Fibroblast of pulmonary artery (primary cell): Measurements from ENCODE around the gene ARMC2.

Source experiments
- DNase-seq: peaks from one replicate; pipeline ENCODE4 v3.0.0-alpha.2; 2010; ENCODE audit warnings: low read depth
- H3K4me3 ChIP-seq: replicated peaks from 2 replicates; pipeline ENCODE4 v1.5.1; 2011; ENCODE audit warnings: low read depth, mild to moderate bottlenecking, control low read depth, low read length, moderate library complexity
- CTCF ChIP-seq: IDR thresholded peaks from 2 replicates; pipeline ENCODE4 v1.5.1; 2011; ENCODE audit warnings: mild to moderate bottlenecking, control low read depth, low read length, inconsistent platforms; ENCODE audit errors: missing control alignments

Gene ARMC2

GRCh38 chr6:108832738-108833137, 15.5 kb upstream of the ARMC2 start:
- no peak for TF ChIP-seq CTCF
- H3K4me3 ChIP-seq: no peak overlapping the region
- no peak for DNase-seq

GRCh38 chr6:108835218-108835850, 12.9 kb upstream of the ARMC2 start:
- TF ChIP-seq CTCF: peak; percentile 94
- H3K4me3 ChIP-seq: no peak overlapping the region
- peak; percentile 86 for DNase-seq

DNA sequence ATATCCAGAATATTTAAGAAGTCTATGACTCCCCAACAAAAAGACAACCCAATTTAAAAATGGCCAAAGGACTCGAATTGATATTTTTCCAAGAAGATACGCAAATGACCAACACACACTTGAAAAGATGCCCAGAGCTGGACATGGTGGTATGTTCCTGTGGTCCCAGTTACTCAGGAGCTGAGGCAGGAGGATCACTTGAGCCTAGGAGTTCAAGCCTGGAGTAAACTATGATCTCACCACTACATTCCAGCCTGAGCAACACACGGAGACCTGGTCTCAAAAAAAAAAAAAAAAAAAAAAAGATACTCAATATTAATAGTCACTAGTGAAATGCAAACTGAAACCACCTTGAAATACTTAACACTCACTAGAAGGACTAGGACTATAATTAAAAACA, 12.2 kb upstream of the ARMC2 start:
- no peak overlapping the region for H3K4me3 ChIP-seq
- no peak for TF ChIP-seq CTCF
- no peak for DNase-seq

- DNase-seq: no peak
- no peak for TF ChIP-seq CTCF
- no peak overlapping the region for H3K4me3 ChIP-seq
These were observed 10.8 kb upstream of the ARMC2 start for GRCh38 chr6:108837236-108837971.

GRCh38 chr6:108838101-108838717, 10.0 kb upstream of the ARMC2 start:
- peak; percentile 40 for DNase-seq
- no peak overlapping the region for H3K4me3 ChIP-seq
- peak; percentile 24 for TF ChIP-seq CTCF

DNA sequence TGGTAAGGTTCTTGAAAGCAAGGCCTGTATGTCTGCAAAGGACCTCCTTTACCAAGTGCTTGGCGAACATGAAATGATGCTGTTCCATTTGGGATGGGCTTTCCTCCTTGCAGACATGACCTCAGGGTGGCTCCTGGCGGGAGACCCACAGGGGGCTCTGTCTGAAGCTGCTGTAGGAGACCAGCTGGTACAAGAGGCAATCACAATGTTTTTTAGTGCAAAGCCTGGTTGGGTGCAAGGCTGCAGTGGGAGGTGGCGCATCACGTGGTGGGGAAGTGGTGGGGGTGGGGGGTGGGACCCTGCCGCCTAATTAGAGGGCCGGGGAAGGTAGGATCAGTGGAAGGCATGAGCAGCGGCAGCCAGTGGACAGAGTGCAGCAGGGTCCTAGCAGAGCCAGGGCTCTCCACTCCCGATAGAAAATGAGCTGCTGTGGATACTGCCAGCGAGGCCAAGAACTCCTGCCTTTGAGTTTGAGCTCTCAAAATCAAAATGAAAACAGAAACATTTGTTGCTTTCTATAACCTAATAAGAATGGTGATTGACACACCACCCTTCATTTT, 9.1 kb upstream of the ARMC2 start:
- no peak overlapping the region for H3K4me3 ChIP-seq
- no peak for TF ChIP-seq CTCF
- no peak for DNase-seq
